HCT116 (cell line): ENCODE measurements around the gene RET. TPM values are rescaled to one million over a fixed set of nuclear protein-coding genes. Genes with fewer than 3 reads are reported as not detected.

ENCODE experiments used
- ATAC-seq: fragments of 200-7000 bp; cut with Tn5 transposase; 2 replicates; pipeline ENCODE4 v1.9.1; 2020; ENCODE audit warnings: mild to moderate bottlenecking, moderate library complexity
- BruUV-seq: library from RNA; stranded (reverse); fragments of 400-500 nt; replicated peaks from 2 replicates; lab custom pipeline; 2021; lab: Mats Ljungman, UMichigan
- CTCF ChIA-PET: fragments of 300-600 bp; sonication (Branson Sonifier 250); formaldehyde crosslinking; loops from one replicate; lab custom pipeline; 2021; ENCODE audit warnings: antibody characterized with exemption; lab: Charles Lee
- POLR2A ChIA-PET: fragments of 300-600, 350-600 bp; sonication (Branson Sonifier 250); formaldehyde crosslinking; loops from one replicate; lab custom pipeline; 2021; ENCODE audit warnings: antibody characterized with exemption; lab: Charles Lee
- RAD21 ChIA-PET, 2 experiments: fragments of 300-600 bp; sonication (Branson Sonifier 250); formaldehyde crosslinking; loops; one replicate each; lab custom pipeline; 2023; ENCODE audit warnings: low total read pairs in 2 of 2; ENCODE audit not compliant: uncharacterized antibody in 2 of 2, unreplicated experiment in 2 of 2, low non-redundant PET in 1 of 2; lab: Charles Lee
- DNase-seq: peaks from one replicate; pipeline ENCODE4 v3.0.0-alpha.2; 2010; ENCODE audit warnings: low read depth, low spot score
- H2AFZ ChIP-seq: fragments of 200-600 bp; shearing (Covaris generic), sonication (generic); 2 replicates; pipeline ENCODE4 v1.6.1; 2017; ENCODE audit warnings: low read depth, mixed run types, mixed read lengths, antibody characterized with exemption, low read length; ENCODE audit not compliant: poor library complexity, severe bottlenecking
- H3K27ac ChIP-seq: 2 replicates; pipeline ENCODE4 v1.5.1; 2012; ENCODE audit warnings: low read depth, low read length
- H3K27me3 ChIP-seq: fragments of 200-600 bp; sonication (generic); 2 replicates; pipeline ENCODE4 v1.6.1; 2016; ENCODE audit warnings: mixed run types, low read length, mixed read lengths; ENCODE audit not compliant: insufficient read depth
- H3K36me3 ChIP-seq, 2 experiments: fragments of 200-500 bp in 1 of 2; fragments of 200-600 bp in 1 of 2; sonication (Bioruptor generic) in 1 of 2; sonication (generic) in 1 of 2; 2 replicates each; pipeline versions ENCODE4 v1.5.1 to v1.6.1; 2014 to 2016; ENCODE audit warnings: low read length in 2 of 2, inconsistent platforms in 1 of 2, mixed read lengths in 1 of 2, mixed run types in 1 of 2; ENCODE audit not compliant: insufficient read depth in 2 of 2, control insufficient read depth in 1 of 2
- H3K4me1 ChIP-seq, 2 experiments: fragments of 200-600 bp in 1 of 2; sonication (generic) in 1 of 2; 2 replicates each; pipeline versions ENCODE4 v1.5.1 to v1.6.1; 2012 to 2017; ENCODE audit warnings: low read length in 2 of 2, inconsistent platforms in 1 of 2, mild to moderate bottlenecking in 1 of 2, mixed read lengths in 1 of 2, mixed run types in 1 of 2, moderate library complexity in 1 of 2; ENCODE audit not compliant: insufficient read depth in 2 of 2, control insufficient read depth in 1 of 2
- H3K4me2 ChIP-seq: fragments of 200-600 bp; sonication (generic); 2 replicates; pipeline ENCODE4 v1.6.1; 2017; ENCODE audit warnings: mixed run types, low read length, mixed read lengths
- H3K4me3 ChIP-seq, 2 experiments: fragments of 200-600 bp in 1 of 2; sonication (generic) in 1 of 2; replicated peaks in 1 of 2; 2 replicates each; pipeline ENCODE4 v1.5.1; 2011 to 2016; ENCODE audit warnings: low read length in 2 of 2, control low read depth in 1 of 2, low read depth in 1 of 2, mild to moderate bottlenecking in 1 of 2, mixed read lengths in 1 of 2, mixed run types in 1 of 2
- H3K79me2 ChIP-seq: fragments of 200-600 bp; sonication (generic); 2 replicates; pipeline ENCODE4 v1.6.1; 2017; ENCODE audit warnings: mild to moderate bottlenecking, mixed run types, low read length, moderate library complexity, mixed read lengths; ENCODE audit not compliant: insufficient read depth
- H3K9ac ChIP-seq: fragments of 200-600 bp; sonication (generic); 2 replicates; pipeline ENCODE4 v1.6.1; 2016; ENCODE audit warnings: low read length, mixed read lengths
- H3K9me2 ChIP-seq: fragments of 200-600 bp; sonication (generic), shearing (Covaris generic); 2 replicates; pipeline ENCODE4 v1.6.1; 2017; ENCODE audit warnings: mixed run types, mild to moderate bottlenecking, moderate library complexity; ENCODE audit not compliant: insufficient read depth
- H3K9me3 ChIP-seq, 2 experiments: fragments of 200-500 bp in 1 of 2; fragments of 200-600 bp in 1 of 2; sonication (Bioruptor generic) in 1 of 2; sonication (generic) in 1 of 2; 2 replicates each; pipeline ENCODE4 v1.6.1; 2014 to 2017; ENCODE audit warnings: low read length in 2 of 2, mixed read lengths in 2 of 2, inconsistent platforms in 1 of 2, low read depth in 1 of 2, mild to moderate bottlenecking in 1 of 2, mixed run types in 1 of 2, moderate library complexity in 1 of 2; ENCODE audit not compliant: control insufficient read depth in 1 of 2, insufficient read depth in 1 of 2
- H4K20me1 ChIP-seq: fragments of 200-600 bp; sonication (generic), shearing (Covaris generic); 2 replicates; pipeline ENCODE4 v1.6.1; 2017; ENCODE audit warnings: mixed run types, mild to moderate bottlenecking, moderate library complexity; ENCODE audit not compliant: insufficient read depth
- CEBPB ChIP-seq: IDR thresholded peaks from 2 replicates; pipeline ENCODE4 v1.6.1; 2012; ENCODE audit warnings: low read depth
- CTCF ChIP-seq, 3 experiments: fragments of 200-600 bp in 1 of 3; sonication (generic) in 1 of 3; IDR thresholded peaks in 2 of 3; conservative IDR thresholded peaks in 1 of 3; 2 replicates each; pipeline ENCODE4 v1.5.1; 2012 to 2017; ENCODE audit warnings: low read depth in 2 of 3, low read length in 2 of 3, antibody characterized with exemption in 1 of 3, borderline replicate concordance in 1 of 3, control low read depth in 1 of 3, mild to moderate bottlenecking in 1 of 3, mixed read lengths in 1 of 3, mixed run types in 1 of 3, moderate library complexity in 1 of 3; ENCODE audit not compliant: insufficient read depth in 1 of 3
- EGR1 ChIP-seq: IDR thresholded peaks from 2 replicates; pipeline ENCODE4 v1.6.1; 2012; ENCODE audit warnings: low read depth
- ELF1 ChIP-seq: IDR thresholded peaks from 2 replicates; pipeline ENCODE4 v1.6.1; 2012; ENCODE audit warnings: low read depth, borderline replicate concordance
- EZH2 ChIP-seq: fragments of 200-600 bp; sonication (generic); IDR thresholded peaks from 2 replicates; pipeline ENCODE4 v1.6.1; 2017; ENCODE audit warnings: antibody characterized with exemption, mixed run types
- FOSL1 ChIP-seq: IDR thresholded peaks from 2 replicates; pipeline ENCODE4 v1.6.1; 2012; ENCODE audit warnings: low read depth
- JUND ChIP-seq: IDR thresholded peaks from 2 replicates; pipeline ENCODE4 v1.6.1; 2012
- POLR2A ChIP-seq: IDR thresholded peaks from 2 replicates; pipeline ENCODE4 v1.7.0; 2011; ENCODE audit warnings: borderline replicate concordance; ENCODE audit not compliant: insufficient read depth, insufficient read length; ENCODE audit errors: extremely low read depth
- POLR2AphosphoS5 ChIP-seq: IDR thresholded peaks from 2 replicates; pipeline ENCODE4 v1.6.1; 2011; ENCODE audit warnings: mild to moderate bottlenecking, low read depth, low read length, moderate library complexity
- RAD21 ChIP-seq: IDR thresholded peaks from 2 replicates; pipeline ENCODE4 v1.6.1; 2012; ENCODE audit warnings: low read depth, mild to moderate bottlenecking
- SIN3A ChIP-seq: IDR thresholded peaks from 2 replicates; pipeline ENCODE4 v1.6.1; 2012; ENCODE audit warnings: low read depth
- SP1 ChIP-seq: IDR thresholded peaks from 2 replicates; pipeline ENCODE4 v1.6.1; 2012; ENCODE audit warnings: low read depth
- SRF ChIP-seq: IDR thresholded peaks from 2 replicates; pipeline ENCODE4 v1.6.1; 2012; ENCODE audit warnings: low read depth
- TCF7L2 ChIP-seq: IDR thresholded peaks from 2 replicates; pipeline ENCODE4 v1.7.0; 2011; ENCODE audit warnings: borderline replicate concordance, inconsistent platforms; ENCODE audit not compliant: insufficient read depth, insufficient read length; ENCODE audit errors: extremely low read depth
- YY1 ChIP-seq: IDR thresholded peaks from 2 replicates; pipeline ENCODE4 v1.6.1; 2011; ENCODE audit warnings: low read length, low read depth, moderate library complexity, mild to moderate bottlenecking; ENCODE audit not compliant: insufficient replicate concordance; ENCODE audit errors: extremely low read depth
- ZBTB33 ChIP-seq: IDR thresholded peaks from 2 replicates; pipeline ENCODE4 v1.6.1; 2011; ENCODE audit warnings: mild to moderate bottlenecking, low read length, moderate library complexity; ENCODE audit not compliant: insufficient replicate concordance; ENCODE audit errors: extremely low read depth
- ZNF274 ChIP-seq: fragments of 200-500 bp; sonication (Bioruptor generic); IDR thresholded peaks from 2 replicates; pipeline ENCODE4 v1.6.1; 2014; ENCODE audit warnings: mild to moderate bottlenecking, low read depth, low read length, inconsistent platforms
- intact Hi-C: fragments of 100-400 bp; cut with micrococcal nuclease; formaldehyde crosslinking; loops from 2 replicates; pipeline ENCODE4 v1.10.0; 2022
- total RNA-seq: library from RNA; stranded (reverse); gene quantifications from one replicate; pipeline ENCODE4 v1.2.1, GENCODE V29; 2021; ENCODE audit not compliant: unreplicated experiment

The RET gene
- total RNA-seq, 1 experiment from 2014 or later: 5.9 TPM

- no TSS peak for BruUV-seq
- no peak for DNase-seq
- Histone ChIP-seq H3K9me3 (no peaks in the 10 kb centered on the region), H3K27ac (no peak overlapping the region), H2AFZ (no peak overlapping the region), H3K4me2 (no peak overlapping the region), H3K4me3 (no peak overlapping the region), H3K4me1 (no peaks in the 10 kb centered on the region), H3K9ac (no peak overlapping the region), H3K36me3 (no peaks in the 10 kb centered on the region), H3K27me3 (no peaks in the 10 kb centered on the region), H3K9me2 (no peaks in the 10 kb centered on the region), H4K20me1 (no peaks in the 10 kb centered on the region), H3K79me2 (peaks cover 25% of the 10 kb centered on the region; the same call in 1 of the 2 replicates)
- intact Hi-C loops: no loop called here
- ChIA-PET POLR2A (interaction anchor here (0.6 kb wide), 1 partner anchor 9 kb away, joined by 4 read pairs; no protein-coding TSS in a partner anchor), RAD21 (no interaction called here), CTCF (no interaction called here)
- no peak for ATAC-seq
- TF ChIP-seq YY1: no peak
- TF ChIP-seq SP1: no peak
- no peak for TF ChIP-seq POLR2A
- TF ChIP-seq SRF: no peak
- TF ChIP-seq JUND: no peak
- no peak for TF ChIP-seq SIN3A
Measured at GRCh38 chr10:43155741-43156140, 78.9 kb downstream of the RET start.

- POLR2A ChIA-PET: interaction anchor here (0.6 kb wide), 1 partner anchor 8 kb away, joined by 4 read pairs; no protein-coding TSS in a partner anchor
- no peaks in the 10 kb centered on the region for H3K27me3 ChIP-seq
- ATAC-seq (no peak), DNase-seq (no peak)
- no peaks in the 10 kb centered on the region for H4K20me1 ChIP-seq
- H3K4me2 ChIP-seq: no peak overlapping the region
- no peak overlapping the region for H2AFZ ChIP-seq
- RAD21 ChIA-PET: no interaction called here
- H3K27ac ChIP-seq: no peak overlapping the region
- H3K9ac ChIP-seq: no peak overlapping the region
- H3K9me3 ChIP-seq: no peaks in the 10 kb centered on the region
- no TSS peak for BruUV-seq
- no peaks in the 10 kb centered on the region for H3K4me1 ChIP-seq
- peaks cover 19% of the 10 kb centered on the region; the same call in 1 of the 2 replicates for H3K79me2 ChIP-seq
- intact Hi-C loops: no loop called here
- CTCF ChIA-PET: no interaction called here
- H3K36me3 ChIP-seq: no peaks in the 10 kb centered on the region
- no peaks in the 10 kb centered on the region for H3K9me2 ChIP-seq
- no peak overlapping the region for H3K4me3 ChIP-seq
- TF ChIP-seq TCF7L2 (no peak), CTCF (IDR thresholded peaks at IDR 0.05 in 2 of 3, conservative IDR thresholded peaks at IDR 0.05 in 1 of 3; ENCODE audit: borderline replicate concordance in 1 of 3, insufficient read depth in 1 of 3, low read depth in 2 of 3, low read length in 2 of 3) (no peak), POLR2AphosphoS5 (no peak), CEBPB (no peak), FOSL1 (no peak), RAD21 (no peak), EGR1 (no peak), EZH2 (no peak), YY1 (no peak), ZNF274 (no peak), ELF1 (no peak), SRF (no peak), ZBTB33 (no peak)
Measured at GRCh38 chr10:43156590-43157341, 79.9 kb downstream of the RET start.
